ENCODE data around the gene YBX3.

DNA sequence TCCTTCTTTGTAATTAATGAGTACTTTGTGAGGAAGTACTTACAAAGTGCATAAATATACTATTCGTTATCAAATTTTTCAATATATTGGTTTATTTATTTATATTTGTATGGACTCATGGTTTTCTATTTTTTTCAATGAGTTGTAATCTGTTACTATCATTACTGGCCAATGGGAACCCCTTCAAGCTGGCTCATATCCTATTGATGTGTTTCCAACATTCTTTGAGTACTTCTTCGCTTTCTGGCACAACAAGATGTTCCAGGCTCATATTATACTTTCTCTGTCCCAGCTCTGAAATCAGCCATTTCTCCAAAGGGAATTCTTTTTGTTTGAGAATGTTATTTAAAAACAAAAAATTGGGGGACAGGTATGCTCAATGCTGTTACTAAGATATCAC lies 17.5 kb downstream of the YBX3 start:
- TF ChIP-seq, protein P1, sequence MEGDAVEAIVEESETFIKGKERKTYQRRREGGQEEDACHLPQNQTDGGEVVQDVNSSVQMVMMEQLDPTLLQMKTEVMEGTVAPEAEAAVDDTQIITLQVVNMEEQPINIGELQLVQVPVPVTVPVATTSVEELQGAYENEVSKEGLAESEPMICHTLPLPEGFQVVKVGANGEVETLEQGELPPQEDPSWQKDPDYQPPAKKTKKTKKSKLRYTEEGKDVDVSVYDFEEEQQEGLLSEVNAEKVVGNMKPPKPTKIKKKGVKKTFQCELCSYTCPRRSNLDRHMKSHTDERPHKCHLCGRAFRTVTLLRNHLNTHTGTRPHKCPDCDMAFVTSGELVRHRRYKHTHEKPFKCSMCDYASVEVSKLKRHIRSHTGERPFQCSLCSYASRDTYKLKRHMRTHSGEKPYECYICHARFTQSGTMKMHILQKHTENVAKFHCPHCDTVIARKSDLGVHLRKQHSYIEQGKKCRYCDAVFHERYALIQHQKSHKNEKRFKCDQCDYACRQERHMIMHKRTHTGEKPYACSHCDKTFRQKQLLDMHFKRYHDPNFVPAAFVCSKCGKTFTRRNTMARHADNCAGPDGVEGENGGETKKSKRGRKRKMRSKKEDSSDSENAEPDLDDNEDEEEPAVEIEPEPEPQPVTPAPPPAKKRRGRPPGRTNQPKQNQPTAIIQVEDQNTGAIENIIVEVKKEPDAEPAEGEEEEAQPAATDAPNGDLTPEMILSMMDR (IDR thresholded peaks at IDR 0.05), result no peak
- TF ChIP-seq POLR2A (IDR thresholded peaks at IDR 0.05), result no peak

All from testis (tissue), 2 donors.